Measurements from ENCODE around the gene CA12. TPM values are rescaled to one million over a fixed set of nuclear protein-coding genes. Genes with fewer than 3 reads are reported as not detected.

CA12 gene
- total and polyA plus RNA-seq, 10 of the 15 experiments (the other 5 are each of a cell fraction or from before 2014, with no cell fraction given): 0.03 to 0.10 TPM; not detected in 8

GRCh38 chr15:63364399-63365272 is 17.0 kb downstream of the CA12 start:
- no peaks in the 10 kb centered on the region for H3K36me3 ChIP-seq (ENCODE audit: control insufficient read depth in 2 of 2, insufficient read depth in 2 of 2, low read length in 1 of 2)
- SMC1A ChIA-PET (ENCODE audit: uncharacterized antibody, unreplicated experiment): no interaction called here
- H3K79me2 ChIP-seq (ENCODE audit: control insufficient read depth, insufficient read depth, low read length): no peaks in the 10 kb centered on the region
- no peaks in the 10 kb centered on the region for H4K20me1 ChIP-seq (ENCODE audit: control insufficient read depth, insufficient read depth)
- H3K9me3 ChIP-seq (replicated peaks; ENCODE audit: control insufficient read depth, insufficient read depth, low read length): no peaks in the 10 kb centered on the region
- FAIRE-seq (no peak), DNase-seq (ENCODE audit: low read depth, low spot score) (no peak), ATAC-seq (no peak)
- intact Hi-C loops (cut with micrococcal nuclease; ENCODE audit: unreplicated experiment): no loop called here
- RAD21 ChIA-PET (ENCODE audit: unreplicated experiment): no interaction called here
- peaks cover 0 to 1% of the 10 kb centered on the region in 2 experiments; a peak in 2 of 4 replicates for H3K27me3 ChIP-seq (replicated peaks in 1 of 2; ENCODE audit: control insufficient read depth in 2 of 2, insufficient read depth in 2 of 2, low read length in 1 of 2)
- in situ Hi-C loops (cut with MboI): no loop called here
- H3K4me3 ChIP-seq: no peak overlapping the region
- peaks cover 5% of the 10 kb centered on the region; the same call in 1 of the 2 replicates for H3K4me1 ChIP-seq (ENCODE audit: control insufficient read depth, insufficient read depth, low read length)
- no peak overlapping the region for H2AFZ ChIP-seq (ENCODE audit: control insufficient read depth, low read depth, low read length)
- no TSS peak for BruUV-seq (replicated peaks)
- H3K27ac ChIP-seq (ENCODE audit: control insufficient read depth, insufficient read depth): no peak overlapping the region
- no peak overlapping the region for H3K9ac ChIP-seq (ENCODE audit: control insufficient read depth, insufficient read depth, low read length)
- no peak overlapping the region for H3K4me2 ChIP-seq (ENCODE audit: control insufficient read depth, insufficient read depth)
- POLR2A ChIA-PET: no interaction called here
- CTCF ChIA-PET: interaction anchor here (0.6 kb wide), 1 partner anchor 244 kb away, joined by 5 read pairs; no protein-coding TSS in a partner anchor
- 47% methylated on average over 11 of the region's 11 CpGs for WGBS (ENCODE audit: insufficient coverage, insufficient replicate concordance, low lambda C conversion rate, missing lambda C conversion rate)
- TF ChIP-seq IRF5 (IDR thresholded peaks at IDR 0.05; ENCODE audit: borderline replicate concordance) (no peak), MTA2 (IDR thresholded peaks at IDR 0.05; ENCODE audit: low read depth) (no peak), POU2F2 (IDR thresholded peaks at IDR 0.05; ENCODE audit: borderline replicate concordance, low read depth, low read length) (no peak), EP300 (IDR thresholded peaks at IDR 0.05; ENCODE audit: borderline replicate concordance in 1 of 2, control insufficient read depth in 1 of 2, low read depth in 2 of 2, low read length in 2 of 2) (no peak), PBX3 (IDR thresholded peaks at IDR 0.05; ENCODE audit: insufficient replicate concordance, low read depth, low read length) (no peak), ETV6 (conservative IDR thresholded peaks at IDR 0.05 in 1 of 2, IDR thresholded peaks at IDR 0.05 in 1 of 2; ENCODE audit: borderline replicate concordance in 1 of 2, low read depth in 1 of 2) (no peak), NRF1 (conservative IDR thresholded peaks at IDR 0.05; ENCODE audit: low read depth, low read length) (no peak), RAD51 (IDR thresholded peaks at IDR 0.05) (no peak), JUND (IDR thresholded peaks at IDR 0.05; ENCODE audit: low read depth, low read length) (no peak), ZNF592 (IDR thresholded peaks at IDR 0.05) (no peak), SREBF2 (IDR thresholded peaks at IDR 0.05; ENCODE audit: low read length) (no peak)
- TF ChIP-seq, protein P1, sequence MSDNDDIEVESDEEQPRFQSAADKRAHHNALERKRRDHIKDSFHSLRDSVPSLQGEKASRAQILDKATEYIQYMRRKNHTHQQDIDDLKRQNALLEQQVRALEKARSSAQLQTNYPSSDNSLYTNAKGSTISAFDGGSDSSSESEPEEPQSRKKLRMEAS (IDR thresholded peaks at IDR 0.05; ENCODE audit: low read depth, low read length): no peak
